DOHH2 (cell line): ENCODE data around the gene WWTR1.

Experiments used
- H3F3A ChIP-seq: fragments of 200-600 bp; sonication (generic), shearing (Covaris generic); 2 replicates; pipeline ENCODE4 v1.6.0; 2016; ENCODE audit warnings: antibody characterized with exemption, mild to moderate bottlenecking; ENCODE audit not compliant: control insufficient read depth, insufficient read depth
- H3K27ac ChIP-seq: fragments of 200-600 bp; sonication (generic); 2 replicates; pipeline ENCODE4 v1.5.1; 2014; ENCODE audit warnings: low read depth, mild to moderate bottlenecking, low read length, moderate library complexity
- H3K27me3 ChIP-seq: fragments of 200-600 bp; sonication (generic); 2 replicates; pipeline ENCODE4 v1.6.1; 2014; ENCODE audit warnings: mild to moderate bottlenecking, low read length, mixed read lengths; ENCODE audit not compliant: control insufficient read depth
- H3K36me3 ChIP-seq: fragments of 200-600 bp; sonication (generic); 2 replicates; pipeline ENCODE4 v1.6.1; 2014; ENCODE audit warnings: mild to moderate bottlenecking, low read length, moderate library complexity, mixed read lengths; ENCODE audit not compliant: control insufficient read depth
- H3K4me1 ChIP-seq: fragments of 200-600 bp; sonication (generic); 2 replicates; pipeline ENCODE4 v1.6.1; 2014; ENCODE audit warnings: mild to moderate bottlenecking, low read length, mixed read lengths; ENCODE audit not compliant: control insufficient read depth
- H3K4me2 ChIP-seq: fragments of 200-600 bp; sonication (generic); 2 replicates; pipeline ENCODE4 v1.6.0; 2014; ENCODE audit warnings: mild to moderate bottlenecking, low read length, moderate library complexity
- H3K4me3 ChIP-seq: fragments of 200-600 bp; sonication (generic); 2 replicates; pipeline ENCODE4 v1.5.1; 2014; ENCODE audit warnings: mild to moderate bottlenecking, low read length, mixed read lengths
- H3K79me2 ChIP-seq: fragments of 200-600 bp; sonication (generic); 2 replicates; pipeline ENCODE4 v1.6.1; 2014; ENCODE audit warnings: mild to moderate bottlenecking, low read length, mixed read lengths; ENCODE audit not compliant: control insufficient read depth
- H3K9me2 ChIP-seq: fragments of 200-600 bp; sonication (generic); replicated peaks from 2 replicates; pipeline ENCODE4 v1.6.1; 2014; ENCODE audit warnings: mild to moderate bottlenecking, low read length, mixed read lengths; ENCODE audit not compliant: control insufficient read depth
- H3K9me3 ChIP-seq: fragments of 200-600 bp; sonication (generic); 2 replicates; pipeline ENCODE4 v1.6.1; 2014; ENCODE audit warnings: antibody characterized with exemption, low read length, mixed read lengths; ENCODE audit not compliant: control insufficient read depth, insufficient read depth
- H4K20me1 ChIP-seq: fragments of 200-600 bp; sonication (generic); 2 replicates; pipeline ENCODE4 v1.6.0; 2014; ENCODE audit warnings: low read depth, mild to moderate bottlenecking, antibody characterized with exemption, low read length, moderate library complexity; ENCODE audit not compliant: control insufficient read depth, insufficient read depth
- EZH2phosphoT487 ChIP-seq: fragments of 200-600 bp; sonication (generic); IDR thresholded peaks from 2 replicates; pipeline ENCODE4 v1.6.1; 2017; ENCODE audit warnings: borderline replicate concordance, mild to moderate bottlenecking, antibody characterized with exemption, low read length, moderate library complexity, mixed read lengths
- TF ChIP-seq, protein P1 (sequence below): fragments of 200-600 bp; sonication (generic); IDR thresholded peaks from one replicate; pipeline ENCODE4 v1.5.1; 2014; ENCODE audit warnings: antibody characterized with exemption, mild to moderate bottlenecking, low read depth, low read length; ENCODE audit not compliant: poor library complexity, severe bottlenecking

Gene WWTR1

DNA sequence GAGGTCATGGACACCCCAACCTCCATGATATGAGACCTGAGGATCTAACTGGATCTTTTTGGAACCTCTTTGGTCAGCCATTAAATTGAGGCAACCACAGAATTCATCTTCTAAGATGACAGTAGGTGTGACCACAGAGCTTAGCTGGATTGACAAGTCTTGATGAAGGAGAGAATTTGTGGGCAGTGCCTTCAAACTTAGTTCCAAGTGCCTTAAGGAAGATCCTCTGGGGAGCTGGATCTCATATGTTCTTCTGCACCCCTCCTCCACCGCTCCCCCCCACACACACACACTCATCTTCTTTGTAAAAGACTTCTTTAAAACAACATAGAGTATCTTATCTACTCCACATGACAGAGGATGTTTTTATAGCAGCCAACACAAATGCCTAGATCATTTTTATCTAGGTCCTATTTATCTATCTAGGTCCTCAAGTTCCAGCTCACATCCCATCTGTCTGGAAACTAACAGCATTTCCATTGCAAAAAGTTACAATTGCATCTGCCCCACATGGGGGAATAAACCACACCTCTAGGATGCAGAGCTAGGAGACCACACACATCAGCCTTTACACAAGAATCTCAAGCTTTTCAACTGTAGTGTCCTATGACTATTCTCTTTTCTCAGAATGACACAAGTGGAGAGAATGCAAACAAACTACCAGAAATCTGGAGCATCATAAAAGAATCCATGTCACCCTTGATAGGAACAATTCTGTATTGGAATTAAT lies 37.4 kb downstream of the WWTR1 start:
- H3K27ac ChIP-seq = no peak overlapping the region
- no peaks in the 10 kb centered on the region for H3K4me1 ChIP-seq
- no peaks in the 10 kb centered on the region for H3K9me3 ChIP-seq
- no peak overlapping the region for H3K4me3 ChIP-seq
- H3K27me3 ChIP-seq = no peaks in the 10 kb centered on the region
- no peak for TF ChIP-seq EZH2phosphoT487
- TF ChIP-seq, protein P1, sequence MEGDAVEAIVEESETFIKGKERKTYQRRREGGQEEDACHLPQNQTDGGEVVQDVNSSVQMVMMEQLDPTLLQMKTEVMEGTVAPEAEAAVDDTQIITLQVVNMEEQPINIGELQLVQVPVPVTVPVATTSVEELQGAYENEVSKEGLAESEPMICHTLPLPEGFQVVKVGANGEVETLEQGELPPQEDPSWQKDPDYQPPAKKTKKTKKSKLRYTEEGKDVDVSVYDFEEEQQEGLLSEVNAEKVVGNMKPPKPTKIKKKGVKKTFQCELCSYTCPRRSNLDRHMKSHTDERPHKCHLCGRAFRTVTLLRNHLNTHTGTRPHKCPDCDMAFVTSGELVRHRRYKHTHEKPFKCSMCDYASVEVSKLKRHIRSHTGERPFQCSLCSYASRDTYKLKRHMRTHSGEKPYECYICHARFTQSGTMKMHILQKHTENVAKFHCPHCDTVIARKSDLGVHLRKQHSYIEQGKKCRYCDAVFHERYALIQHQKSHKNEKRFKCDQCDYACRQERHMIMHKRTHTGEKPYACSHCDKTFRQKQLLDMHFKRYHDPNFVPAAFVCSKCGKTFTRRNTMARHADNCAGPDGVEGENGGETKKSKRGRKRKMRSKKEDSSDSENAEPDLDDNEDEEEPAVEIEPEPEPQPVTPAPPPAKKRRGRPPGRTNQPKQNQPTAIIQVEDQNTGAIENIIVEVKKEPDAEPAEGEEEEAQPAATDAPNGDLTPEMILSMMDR = no peak
- no peaks in the 10 kb centered on the region for H3K79me2 ChIP-seq
- no peaks in the 10 kb centered on the region for H3F3A ChIP-seq
- no peaks in the 10 kb centered on the region for H3K9me2 ChIP-seq
- no peaks in the 10 kb centered on the region for H3K36me3 ChIP-seq
- no peaks in the 10 kb centered on the region for H4K20me1 ChIP-seq
- H3K4me2 ChIP-seq = no peak overlapping the region

DNA sequence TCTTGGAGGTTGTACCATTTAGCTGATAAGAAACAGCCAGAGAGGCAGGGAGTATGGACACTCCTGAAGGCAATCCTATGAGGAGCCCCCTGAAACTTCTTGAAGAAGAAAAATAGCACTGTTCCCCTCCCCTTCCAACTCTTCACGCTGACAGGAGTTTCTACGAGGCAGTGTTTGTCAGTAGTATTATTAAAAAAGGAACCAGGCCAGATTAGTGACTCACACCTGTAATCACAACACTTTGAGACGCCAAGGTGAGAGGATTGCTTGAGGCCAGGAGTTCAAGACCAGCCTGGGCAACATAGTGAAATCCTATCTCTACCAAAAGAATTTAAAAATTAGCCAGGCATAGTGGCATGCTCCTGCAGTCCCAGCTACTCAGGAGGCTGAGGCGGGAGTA lies 38.7 kb downstream of the WWTR1 start:
- no peaks in the 10 kb centered on the region for H3K36me3 ChIP-seq
- no peaks in the 10 kb centered on the region for H3K27me3 ChIP-seq
- H3K9me3 ChIP-seq = no peaks in the 10 kb centered on the region
- H3K9me2 ChIP-seq = no peaks in the 10 kb centered on the region
- H3F3A ChIP-seq = no peaks in the 10 kb centered on the region
- no peak overlapping the region for H3K27ac ChIP-seq
- no peaks in the 10 kb centered on the region for H3K79me2 ChIP-seq
- H3K4me2 ChIP-seq = no peak overlapping the region
- H3K4me3 ChIP-seq = no peak overlapping the region
- no peaks in the 10 kb centered on the region for H3K4me1 ChIP-seq
- no peaks in the 10 kb centered on the region for H4K20me1 ChIP-seq
- TF ChIP-seq, protein P1 = no peak
- TF ChIP-seq EZH2phosphoT487 = no peak

DNA sequence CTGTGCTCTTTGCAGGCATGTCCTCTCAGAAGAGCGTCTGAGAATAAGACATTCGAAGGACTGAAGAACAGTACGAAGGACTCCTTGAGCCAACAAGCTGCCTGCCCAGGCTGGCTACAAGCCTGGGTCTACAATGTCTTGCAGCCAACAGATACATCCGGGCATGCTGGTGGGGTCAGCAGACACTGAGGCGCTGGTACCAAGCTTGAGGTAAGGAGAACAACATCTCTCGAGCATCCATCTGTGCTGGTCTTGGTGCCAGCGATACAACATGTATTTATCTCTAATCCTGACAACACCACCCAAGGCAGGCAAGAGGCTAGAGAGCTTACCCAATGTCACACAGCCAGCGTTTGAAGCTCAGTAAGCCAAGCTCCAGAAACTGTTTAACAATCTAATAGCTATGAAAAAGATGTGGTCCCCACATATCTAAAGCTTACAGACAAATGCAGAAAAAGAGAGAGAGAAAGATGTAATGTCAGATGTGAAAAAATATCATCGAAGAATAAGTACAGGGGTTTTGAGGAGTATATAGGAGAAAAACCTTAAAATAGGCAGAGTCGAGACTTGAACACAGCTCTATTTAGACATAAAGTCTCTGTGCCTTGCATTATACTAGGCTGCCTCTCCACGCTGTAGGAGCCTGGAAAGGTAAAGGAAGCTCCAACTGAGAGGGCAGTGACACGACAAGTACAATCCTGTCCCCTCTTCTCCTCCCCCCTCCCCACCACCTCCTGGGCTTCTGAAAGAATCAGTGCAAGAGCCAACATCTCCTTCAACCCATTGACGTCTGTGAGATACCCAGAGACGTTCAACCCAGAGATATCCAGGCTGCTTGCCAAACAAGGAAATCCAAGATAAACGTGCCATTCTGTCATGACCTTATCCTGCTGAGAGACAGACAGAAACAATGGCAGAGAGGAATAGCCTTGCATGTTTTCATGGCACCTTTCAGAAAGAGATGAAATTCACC lies 39.4 kb downstream of the WWTR1 start:
- Histone ChIP-seq H3K79me2 (no peaks in the 10 kb centered on the region), H3K36me3 (no peaks in the 10 kb centered on the region), H3K27me3 (no peaks in the 10 kb centered on the region), H3K4me1 (no peaks in the 10 kb centered on the region), H3K4me2 (no peak overlapping the region), H3F3A (no peaks in the 10 kb centered on the region), H3K4me3 (no peak overlapping the region), H3K9me2 (no peaks in the 10 kb centered on the region), H3K9me3 (no peaks in the 10 kb centered on the region), H3K27ac (no peak overlapping the region), H4K20me1 (no peaks in the 10 kb centered on the region)
- TF ChIP-seq, protein P1 = no peak
- TF ChIP-seq EZH2phosphoT487 = no peak
